Nucleus accumbens (tissue), 56 donors: Measurements from ENCODE around the gene CSTF1.

Source experiments
- DNase-seq, 56 donors: peaks; one replicate each; lab custom pipeline; 2025; lab: John Stamatoyannopoulos, UW

The CSTF1 gene

GRCh38 chr20:56445540-56445939, 53.1 kb downstream of the CSTF1 start:
- DNase-seq = no peak

GRCh38 chr20:56447227-56447626, 54.8 kb downstream of the CSTF1 start:
- DNase-seq = no peak

GRCh38 chr20:56449459-56449858, 57.0 kb downstream of the CSTF1 start:
- DNase-seq = no peak

GRCh38 chr20:56451056-56451765, 58.8 kb downstream of the CSTF1 start:
- no peak for DNase-seq

- no peak for DNase-seq
Measured at GRCh38 chr20:56453352-56453751, 60.9 kb downstream of the CSTF1 start.

GRCh38 chr20:56454754-56455153, 62.3 kb downstream of the CSTF1 start:
- DNase-seq = no peak
